Left renal pelvis (tissue), 4 donors: ENCODE measurements around the gene LCN2. TPM values are rescaled to one million over a fixed set of nuclear protein-coding genes. Genes with fewer than 3 reads are reported as not detected.
"Not testable (repeated sequence)": the region's sequence is repeated elsewhere in the genome, so short reads cannot be mapped to it uniquely, and the experiment has no call there.

Experiments
- DNase-seq, 4 donors: peaks; one replicate each; pipeline ENCODE4 v3.0.0-alpha.2; 2013; ENCODE audit warnings: low read depth in 4 of 4, low spot score in 3 of 4
- polyA plus RNA-seq, 4 donors: library from polyadenylated mRNA; unstranded; fragments of 120-200 nt; gene quantifications; one replicate each; pipeline ENCODE4 v1.2.1, GENCODE V29; 2013; ENCODE audit not compliant: insufficient read length in 4 of 4

The LCN2 gene
- polyA plus RNA-seq, 4 donors, result 0.80 to 4.6 (median 1.3) TPM; not detected in 1

GRCh38 chr9:128163523-128164306 lies 14.5 kb downstream of the LCN2 start:
- no peak for DNase-seq

DNA sequence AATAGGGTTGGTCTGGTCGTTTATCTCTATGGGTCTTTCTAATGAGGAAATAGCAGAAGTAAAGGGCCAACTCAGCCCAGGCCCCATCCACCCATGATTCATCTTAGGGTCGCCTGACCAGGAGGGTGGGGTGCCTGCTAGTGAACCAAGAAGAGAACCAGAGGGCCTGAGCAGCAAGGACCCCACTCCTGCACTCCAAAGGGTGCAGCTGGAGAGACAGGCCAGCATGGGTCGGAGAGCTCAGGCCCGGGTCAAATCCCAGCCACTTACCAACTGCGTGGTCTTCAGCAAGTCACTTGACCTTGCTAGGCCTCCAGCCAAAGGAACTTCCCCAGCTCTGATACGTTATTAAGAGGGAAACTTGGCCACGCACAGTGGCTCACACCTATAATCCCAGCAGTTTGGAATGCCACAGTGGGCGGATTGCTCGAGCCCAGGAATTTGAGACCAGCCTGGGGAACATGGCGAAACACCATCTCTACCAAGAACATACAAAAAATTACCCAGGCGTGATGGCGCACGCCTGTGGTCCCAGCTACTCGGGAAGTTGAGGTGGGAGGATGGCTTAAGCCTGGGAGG lies 15.1 kb downstream of the LCN2 start:
- DNase-seq, result no peak

DNA sequence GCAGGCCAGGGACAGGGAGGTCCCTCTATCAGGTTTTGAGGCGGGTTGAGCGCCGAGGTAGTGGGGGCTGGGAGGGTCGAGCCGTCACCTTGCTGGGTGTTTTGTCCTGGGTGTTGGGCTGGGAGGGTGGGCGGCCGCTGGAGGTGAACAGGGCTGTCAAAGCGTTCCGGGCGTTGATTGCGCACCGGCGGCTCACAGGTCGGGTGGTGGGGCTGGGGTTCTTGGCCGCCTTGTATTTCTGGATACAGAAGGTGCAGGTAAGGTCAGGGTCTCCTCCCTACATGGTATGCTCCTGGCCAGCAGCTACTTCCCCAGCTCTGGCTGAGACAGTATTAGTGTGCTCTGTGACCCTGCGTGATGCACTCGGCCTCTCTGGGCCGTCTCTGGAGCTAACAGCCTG lies 16.9 kb downstream of the LCN2 start:
- DNase-seq, result no peak

- DNase-seq, result no peak
These were observed 18.0 kb downstream of the LCN2 start for GRCh38 chr9:128167209-128167608.

- DNase-seq, result no peak
These were observed 19.6 kb downstream of the LCN2 start for GRCh38 chr9:128168731-128169308.

- no peak for DNase-seq
These were observed 20.2 kb downstream of the LCN2 start for GRCh38 chr9:128169492-128169891.

DNA sequence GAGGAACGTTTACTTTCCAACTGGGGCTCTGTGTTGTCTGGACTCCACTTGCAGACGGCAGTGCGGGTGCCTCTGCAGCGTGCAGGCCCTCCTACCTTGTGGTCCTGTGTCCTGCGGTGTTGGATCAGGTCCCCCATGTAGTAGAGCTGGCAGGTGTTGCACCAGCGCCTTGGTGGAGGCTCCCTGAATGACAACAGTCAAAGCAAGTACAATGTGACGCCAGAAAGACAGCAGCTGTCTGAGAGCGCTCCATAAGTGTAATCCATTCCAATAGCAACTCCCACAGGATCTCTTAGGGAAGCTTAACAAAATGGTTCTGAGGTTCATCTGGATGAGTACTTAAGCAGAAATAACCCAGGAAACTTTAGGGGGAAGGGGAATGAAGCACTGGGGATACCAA lies 20.7 kb downstream of the LCN2 start:
- DNase-seq, result no peak

DNA sequence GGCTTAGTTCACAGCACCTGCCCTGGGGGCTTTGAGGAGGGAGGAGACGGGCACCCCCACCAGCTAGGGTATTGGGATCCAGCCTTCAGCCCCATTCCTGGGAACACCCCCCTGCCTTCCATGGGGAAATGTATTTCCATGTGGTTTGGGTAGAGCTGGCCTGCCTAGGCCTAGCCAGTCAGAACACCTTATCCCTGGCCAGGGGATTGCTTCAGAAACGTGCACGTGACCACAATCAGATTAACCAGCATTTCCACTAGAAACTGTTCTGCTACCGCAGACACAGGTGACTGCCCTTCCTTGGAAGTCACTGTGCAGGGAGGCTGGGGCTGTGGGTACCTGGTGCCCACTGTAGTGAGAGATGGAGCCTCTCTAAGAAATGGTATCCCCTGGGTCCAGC lies 24.8 kb downstream of the LCN2 start:
- no peak for DNase-seq

- no peak for DNase-seq
These were observed 25.9 kb downstream of the LCN2 start for GRCh38 chr9:128175102-128175563.

DNA sequence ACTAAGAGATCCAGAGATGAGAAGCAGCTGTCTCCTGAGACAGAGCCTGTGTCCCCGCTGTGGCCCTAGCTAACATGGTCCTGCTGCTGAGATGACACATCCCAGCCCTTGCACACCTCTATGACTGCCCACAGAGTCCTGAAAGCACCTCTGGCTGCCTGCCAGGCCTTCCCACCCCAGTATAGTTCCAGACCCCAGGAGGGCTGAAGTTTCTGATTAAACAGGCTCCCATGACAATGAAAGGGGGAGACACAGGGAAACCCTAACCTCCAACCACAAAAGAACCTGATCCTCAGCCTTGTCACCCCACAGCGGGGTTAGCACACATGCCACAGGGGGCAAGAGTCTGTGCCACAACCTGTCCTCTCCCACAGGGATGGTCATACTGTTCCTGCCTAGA lies 26.5 kb downstream of the LCN2 start:
- no peak for DNase-seq

- DNase-seq, result no peak
These were observed 29.7 kb downstream of the LCN2 start for GRCh38 chr9:128178806-128179431.

DNA sequence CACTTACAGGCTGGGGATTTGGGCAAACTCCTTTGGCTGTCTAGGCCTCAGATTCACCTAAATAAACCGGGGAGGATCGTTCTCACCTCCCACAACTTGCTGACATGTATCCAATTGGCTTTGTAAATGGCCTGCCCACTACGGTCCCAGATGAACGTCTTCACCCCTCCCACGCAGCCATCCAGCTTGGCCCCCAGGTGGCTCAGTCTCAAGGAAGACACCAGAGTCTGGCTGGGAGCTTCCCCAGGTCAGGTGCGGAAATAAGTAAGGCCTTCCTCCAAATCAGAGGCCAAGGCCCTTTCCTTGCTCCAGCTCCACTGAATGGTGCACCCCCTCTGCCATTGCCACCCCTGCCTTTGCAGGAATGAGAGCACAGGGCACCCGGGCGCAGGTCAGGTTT lies 30.7 kb downstream of the LCN2 start:
- no peak for DNase-seq

- DNase-seq, result no peak
These were observed 31.2 kb downstream of the LCN2 start for GRCh38 chr9:128180447-128180846.

GRCh38 chr9:128181480-128181879 lies 32.2 kb downstream of the LCN2 start:
- not testable (repeated sequence) for DNase-seq

DNA sequence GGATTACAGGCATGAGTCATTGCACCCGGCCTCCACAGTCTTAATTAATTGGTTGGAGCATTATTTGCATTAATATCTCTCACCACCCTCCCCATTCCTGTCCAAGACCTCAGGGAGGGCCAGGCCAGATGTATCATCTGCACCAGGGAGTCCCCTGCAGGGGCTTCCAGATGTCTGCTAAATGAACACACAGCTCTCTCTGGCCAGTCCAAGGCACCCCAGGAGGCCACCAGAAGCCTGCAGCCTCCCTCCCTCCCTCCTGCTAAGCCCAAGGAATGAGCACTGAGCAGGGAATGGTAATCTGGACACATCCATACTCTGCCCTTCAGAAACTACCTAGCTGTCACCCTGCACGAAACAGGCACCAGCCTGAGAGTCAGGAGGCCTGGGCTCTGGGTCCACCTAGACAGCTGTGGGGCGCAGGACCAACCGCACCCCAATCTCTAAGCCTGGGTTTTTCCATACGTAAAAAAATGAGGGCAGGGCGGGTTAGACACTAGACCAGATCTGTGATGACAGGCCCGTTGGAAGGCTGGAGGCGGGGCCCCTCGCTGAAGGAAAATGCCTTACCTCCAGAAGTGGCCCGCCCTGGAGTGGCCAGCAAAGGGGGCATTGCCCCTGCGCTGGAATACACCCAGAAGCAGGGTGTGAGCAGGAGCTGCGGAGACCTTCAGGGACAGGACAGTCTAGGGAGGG lies 33.8 kb downstream of the LCN2 start:
- no peak for DNase-seq

GRCh38 chr9:128185979-128186965 lies 37.0 kb downstream of the LCN2 start:
- no peak for DNase-seq

DNA sequence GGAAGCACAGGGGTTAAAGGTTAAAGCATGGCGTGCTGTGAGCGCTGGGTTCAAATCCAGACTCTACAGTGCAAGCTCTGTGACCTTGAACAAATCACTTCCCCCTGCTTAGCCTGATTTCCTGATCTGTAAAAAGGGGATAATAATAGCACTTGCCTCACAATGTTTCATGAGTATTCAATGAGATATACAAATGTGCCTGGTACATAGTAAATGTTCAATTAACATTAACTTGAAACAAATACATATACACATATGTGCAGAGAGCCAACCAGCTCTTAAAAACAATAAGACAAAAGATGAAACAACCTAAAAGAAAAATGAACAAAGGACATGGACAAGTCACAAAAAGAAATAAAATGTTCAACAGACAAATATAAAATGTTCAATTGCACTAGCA lies 38.1 kb downstream of the LCN2 start:
- no peak for DNase-seq

- no peak for DNase-seq
These were observed 39.0 kb downstream of the LCN2 start for GRCh38 chr9:128188209-128188608.

GRCh38 chr9:128190013-128190412 lies 40.8 kb downstream of the LCN2 start:
- no peak for DNase-seq
